Stimulated activated effector memory CD8-positive, alpha-beta T cell treated with anti-CD3 and anti-CD28 coated beads, Interleukin-12 subunit alpha, Interleukin-12 subunit beta, amount 100 ng/mL, for 72 hours (primary cell): ENCODE data around the gene RPS19.

Experiments
- ATAC-seq: fragments of 150-1000 bp; cut with Tn5 transposase; 2 replicates; pipeline ENCODE4 v1.10.0; 2021
- DNase-seq, 2 donors: peaks; one replicate each; pipeline ENCODE4 v3.0.0; 2021 to 2022; ENCODE audit warnings: low spot score in 2 of 2
- H3K27ac Mint-ChIP-seq: one replicate; pipeline ENCODE4 v1.8.0; 2022; ENCODE audit warnings: mild to moderate bottlenecking, mixed read lengths
- H3K36me3 Mint-ChIP-seq: one replicate; pipeline ENCODE4 v1.8.0; 2022; ENCODE audit warnings: mild to moderate bottlenecking, mixed read lengths
- H3K4me1 Mint-ChIP-seq: one replicate; pipeline ENCODE4 v1.8.0; 2022; ENCODE audit warnings: mixed read lengths
- H3K4me3 Mint-ChIP-seq: one replicate; pipeline ENCODE4 v1.8.0; 2022; ENCODE audit warnings: mild to moderate bottlenecking, mixed read lengths
- H3K9me3 Mint-ChIP-seq: one replicate; pipeline ENCODE4 v1.8.0; 2022; ENCODE audit warnings: mixed read lengths

RPS19 gene

GRCh38 chr19:41920882-41921576 lies 61.0 kb downstream of the RPS19 start:
- no peaks in the 10 kb centered on the region for H3K36me3 Mint-ChIP-seq
- DNase-seq (no peak), ATAC-seq (no peak)
- no peak overlapping the region for H3K27ac Mint-ChIP-seq
- H3K9me3 Mint-ChIP-seq, result no peaks in the 10 kb centered on the region
- peaks cover 22% of the 10 kb centered on the region for H3K4me1 Mint-ChIP-seq
- H3K4me3 Mint-ChIP-seq, result no peak overlapping the region

- no peak for ATAC-seq
- no peak overlapping the region for H3K4me3 Mint-ChIP-seq
- H3K27ac Mint-ChIP-seq, result no peak overlapping the region
- H3K9me3 Mint-ChIP-seq, result no peaks in the 10 kb centered on the region
- no peaks in the 10 kb centered on the region for H3K36me3 Mint-ChIP-seq
- H3K4me1 Mint-ChIP-seq, result peaks cover 22% of the 10 kb centered on the region
- DNase-seq, result no peak
These were observed 61.8 kb downstream of the RPS19 start for GRCh38 chr19:41921577-41922576.
